OCI-LY1 (cell line): Measurements from ENCODE around the gene FDXACB1.

Source experiments
- CTCF ChIP-seq: fragments of 200-600 bp; sonication (generic), shearing (Covaris generic); IDR thresholded peaks from 2 replicates; pipeline ENCODE4 v1.5.1; 2017; ENCODE audit warnings: mild to moderate bottlenecking, antibody characterized with exemption, low read length, moderate library complexity, mixed read lengths
- EZH2 ChIP-seq: fragments of 200-600 bp; sonication (generic), shearing (Covaris generic); IDR thresholded peaks from 2 replicates; pipeline ENCODE4 v1.8.0; 2017; ENCODE audit warnings: borderline replicate concordance, mixed run types, mild to moderate bottlenecking, antibody characterized with exemption, low read length, moderate library complexity, mixed read lengths

- TF ChIP-seq CTCF (no peak), EZH2 (no peak)
These were observed 41.5 kb downstream of the FDXACB1 start for GRCh38 chr11:111837366-111837891.
